HG03521 (cell line): ENCODE data around the gene TCAF2.
"Not testable (repeated sequence)": the region's sequence is repeated elsewhere in the genome, so short reads cannot be mapped to it uniquely, and the experiment has no call there.

Experiments
- ATAC-seq: cut with Tn5 transposase; IDR thresholded peaks from one replicate; pipeline ENCODE4 v1.9.1; 2021; ENCODE audit warnings: mild to moderate bottlenecking, moderate library complexity; ENCODE audit not compliant: unreplicated experiment

TCAF2 gene

DNA sequence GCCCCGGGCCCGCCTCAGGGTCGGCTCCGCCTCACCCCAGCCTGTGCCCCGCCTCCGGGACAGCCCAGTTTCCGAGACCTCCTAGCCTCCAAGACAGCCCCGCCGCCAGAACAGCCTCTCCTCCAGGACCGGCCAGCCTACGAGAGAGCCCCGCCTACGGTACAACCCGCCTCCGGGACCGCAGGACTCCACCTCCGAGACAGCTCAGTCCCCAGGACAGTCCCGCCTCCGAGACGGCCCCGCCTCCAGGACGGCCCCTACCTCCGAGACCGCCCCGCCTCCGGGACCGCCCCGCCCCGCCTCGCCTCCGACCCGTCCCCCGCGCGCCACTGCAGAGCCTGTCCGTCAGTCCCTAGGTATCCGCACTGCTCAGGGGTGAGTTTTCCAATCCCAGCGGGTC lies at the start of gene TCAF2:
Gene TCAF2, plus strand, starts transcription at position 329 of the 400 bp plus-strand sequence.
- peak; percentile 90 for ATAC-seq

- not testable (repeated sequence) for ATAC-seq
These were observed 49.3 kb upstream of the TCAF2 start, which contains the start of gene CTAGE15 for GRCh38 chr7:143571501-143571900. CTAGE15 (plus strand) TSS chr7:143571801; CDS start chr7:143571818, 17 bp downstream.

DNA sequence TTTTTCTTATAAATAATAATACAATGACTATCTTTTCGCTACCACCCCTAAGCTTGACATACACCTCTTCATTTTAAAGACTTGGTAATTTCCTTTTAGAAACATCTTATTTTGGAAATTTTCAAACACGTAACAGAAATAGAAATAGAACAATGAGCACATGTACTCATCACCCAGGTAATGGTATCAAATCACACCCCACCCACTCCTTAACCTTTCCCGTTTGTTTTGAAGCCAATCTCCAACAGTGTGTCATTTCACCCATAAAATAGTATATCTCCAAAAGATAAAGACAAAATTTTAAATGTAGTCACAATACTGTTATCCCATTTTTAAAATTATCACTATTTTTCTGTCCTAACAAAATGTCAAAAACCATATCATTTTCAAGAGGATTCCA lies 32.6 kb upstream of the TCAF2 start:
- ATAC-seq, result not testable (repeated sequence)

- ATAC-seq, result not testable (repeated sequence)
These were observed 30.9 kb upstream of the TCAF2 start for GRCh38 chr7:143589897-143590296.

DNA sequence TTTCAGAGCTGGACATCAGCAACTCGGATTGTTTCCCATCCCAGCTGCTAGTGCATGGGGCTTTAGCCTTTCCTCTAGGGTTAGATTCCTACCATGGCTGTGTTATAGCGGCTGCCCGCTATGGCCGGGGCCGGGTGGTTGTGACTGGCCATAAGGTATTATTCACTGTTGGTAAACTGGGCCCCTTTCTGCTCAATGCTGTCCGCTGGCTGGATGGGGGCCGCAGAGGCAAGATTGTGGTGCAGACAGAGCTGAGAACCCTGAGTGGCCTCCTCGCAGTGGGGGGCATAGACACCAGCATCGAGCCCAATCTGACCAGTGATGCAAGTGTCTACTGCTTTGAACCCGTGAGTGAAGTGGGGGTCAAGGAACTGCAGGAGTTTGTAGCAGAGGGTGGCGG lies 22.7 kb upstream of the TCAF2 start:
- not testable (repeated sequence) for ATAC-seq

- ATAC-seq, result not testable (repeated sequence)
These were observed 17.2 kb upstream of the TCAF2 start for GRCh38 chr7:143603549-143603948.

GRCh38 chr7:143606088-143606487 lies 14.7 kb upstream of the TCAF2 start:
- not testable (repeated sequence) for ATAC-seq

DNA sequence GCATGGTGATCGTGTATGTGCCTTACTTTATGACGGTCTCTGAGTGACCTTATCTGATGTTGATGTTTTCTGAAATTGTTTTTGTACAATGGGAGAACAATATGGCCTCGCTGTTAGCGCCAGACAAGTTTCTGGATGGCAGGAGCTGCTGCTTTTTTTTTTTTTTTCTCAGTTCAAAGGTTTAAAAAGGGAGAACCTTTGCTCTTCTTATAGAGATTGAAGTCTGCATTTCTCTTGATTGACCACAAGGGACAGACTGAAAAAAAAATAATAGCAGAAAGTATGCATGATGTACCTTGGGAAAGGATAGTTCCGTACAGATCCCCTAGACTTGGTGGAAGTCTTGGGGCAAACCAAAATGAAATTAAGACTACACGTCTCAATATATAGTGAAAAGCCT lies 5.2 kb upstream of the TCAF2 start:
- ATAC-seq, result not testable (repeated sequence)

DNA sequence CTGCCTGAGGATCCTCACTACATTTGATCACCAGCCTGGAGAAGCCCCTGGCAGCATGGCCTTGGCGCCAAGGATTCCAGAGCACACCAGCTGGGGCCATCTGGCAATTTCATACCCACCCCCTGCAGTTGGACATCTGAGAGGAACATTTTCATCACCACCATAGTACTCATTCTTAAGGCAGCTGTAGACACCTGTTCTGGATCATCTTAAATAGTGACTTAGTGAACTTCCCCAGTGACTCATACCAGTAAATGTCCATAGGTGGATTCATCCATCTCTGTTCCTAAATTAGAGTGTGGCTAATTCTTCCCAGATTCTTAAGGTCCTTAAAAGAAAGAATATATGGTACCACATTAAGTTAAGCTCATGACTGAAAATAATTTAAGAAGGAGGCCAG lies 3.6 kb upstream of the TCAF2 start:
- not testable (repeated sequence) for ATAC-seq

GRCh38 chr7:143620058-143620457 lies 716 bp upstream of the TCAF2 start:
- ATAC-seq, result peak; percentile 19

DNA sequence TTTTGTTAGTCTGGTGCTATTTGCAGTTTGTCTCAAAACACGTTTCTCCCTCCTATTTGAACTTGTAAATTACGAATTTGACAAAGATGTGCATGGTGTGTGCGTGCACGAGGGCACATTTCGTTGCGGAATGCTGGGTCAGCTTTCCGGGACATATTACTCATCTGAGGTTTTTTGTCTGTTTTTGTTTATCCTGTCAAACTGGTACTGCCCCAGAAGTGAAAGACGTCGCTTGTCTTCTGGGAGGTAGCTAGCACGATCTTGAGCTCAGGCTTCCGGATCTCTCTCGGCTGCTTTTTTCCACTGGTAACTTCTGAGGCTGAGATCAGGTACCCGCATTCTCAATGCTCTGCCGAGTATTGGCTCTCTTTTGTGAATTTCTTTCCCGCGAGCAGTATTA lies 401 bp downstream of the TCAF2 start:
- peak; percentile 24 for ATAC-seq

DNA sequence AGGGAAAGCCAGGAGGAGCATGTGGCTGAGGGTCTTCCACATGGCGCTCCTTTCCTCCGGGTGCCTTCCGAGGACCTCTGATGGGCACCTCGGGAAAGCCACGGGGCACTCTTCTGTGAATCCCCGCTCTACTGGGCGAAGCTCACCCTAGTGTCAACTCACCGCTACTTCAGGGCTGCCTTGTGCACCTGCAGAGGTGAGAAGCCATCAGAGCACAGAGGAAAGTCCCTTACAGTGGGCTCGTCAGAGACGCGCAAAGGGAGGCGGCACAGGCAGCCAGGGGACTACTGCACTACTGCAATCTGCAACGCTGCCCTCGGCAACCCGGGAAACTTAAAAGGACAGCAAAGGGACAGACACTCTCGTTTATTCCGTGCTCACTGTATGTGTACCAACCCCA lies 1.4 kb downstream of the TCAF2 start:
- peak; percentile 26 for ATAC-seq

GRCh38 chr7:143630653-143631052 lies 9.9 kb downstream of the TCAF2 start:
- not testable (repeated sequence) for ATAC-seq

GRCh38 chr7:143632506-143632905 lies 11.7 kb downstream of the TCAF2 start:
- not testable (repeated sequence) for ATAC-seq

DNA sequence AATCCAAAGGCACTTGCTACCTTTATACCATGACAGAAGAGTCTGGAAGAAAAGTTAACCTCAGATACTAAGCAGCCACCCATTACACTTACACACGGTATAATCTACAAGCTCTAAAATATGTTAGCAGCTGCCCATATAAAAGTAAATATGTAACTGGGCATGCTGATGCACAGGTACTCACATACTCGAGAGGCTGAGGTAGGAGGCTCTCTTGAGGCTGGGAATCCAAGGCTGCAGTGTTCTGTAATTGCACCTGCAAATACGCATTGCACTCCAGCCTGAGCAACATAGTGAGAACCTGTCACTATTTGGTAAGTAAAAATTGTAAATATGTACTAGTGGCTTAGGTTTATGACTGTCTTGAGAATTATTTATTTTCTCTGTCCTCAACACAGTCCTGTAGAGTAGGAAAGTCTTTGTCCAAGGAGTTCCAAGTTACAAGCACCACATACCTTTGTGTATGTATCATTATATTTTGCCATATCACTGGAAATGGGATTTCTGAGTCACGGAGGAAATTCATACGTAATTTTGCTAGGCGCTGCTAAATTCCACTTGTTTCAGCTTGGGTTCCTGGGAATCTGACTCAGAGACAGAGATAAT lies 12.3 kb downstream of the TCAF2 start:
- ATAC-seq, result not testable (repeated sequence)

- not testable (repeated sequence) for ATAC-seq
These were observed 14.8 kb downstream of the TCAF2 start for GRCh38 chr7:143635364-143636240.

DNA sequence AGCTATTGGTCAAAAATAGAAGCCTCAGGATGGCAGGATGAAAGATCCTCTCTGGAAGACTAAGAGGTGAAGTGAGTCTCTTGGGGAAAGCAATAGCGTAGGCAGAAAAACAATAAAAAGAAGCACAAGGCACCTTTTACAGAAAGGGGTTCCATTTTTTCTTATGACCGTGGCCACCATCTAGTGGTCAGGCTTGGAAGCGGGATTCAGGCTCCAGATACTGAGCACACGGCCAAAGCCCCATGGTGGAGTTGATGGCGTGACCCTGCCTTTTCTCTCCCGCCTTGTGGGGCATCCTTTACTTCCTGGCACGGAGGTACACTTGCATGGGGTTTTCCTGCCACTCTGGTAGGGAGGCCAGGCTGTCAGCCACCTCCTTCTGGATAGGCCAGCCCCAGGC lies 18.6 kb downstream of the TCAF2 start:
- ATAC-seq, result not testable (repeated sequence)

DNA sequence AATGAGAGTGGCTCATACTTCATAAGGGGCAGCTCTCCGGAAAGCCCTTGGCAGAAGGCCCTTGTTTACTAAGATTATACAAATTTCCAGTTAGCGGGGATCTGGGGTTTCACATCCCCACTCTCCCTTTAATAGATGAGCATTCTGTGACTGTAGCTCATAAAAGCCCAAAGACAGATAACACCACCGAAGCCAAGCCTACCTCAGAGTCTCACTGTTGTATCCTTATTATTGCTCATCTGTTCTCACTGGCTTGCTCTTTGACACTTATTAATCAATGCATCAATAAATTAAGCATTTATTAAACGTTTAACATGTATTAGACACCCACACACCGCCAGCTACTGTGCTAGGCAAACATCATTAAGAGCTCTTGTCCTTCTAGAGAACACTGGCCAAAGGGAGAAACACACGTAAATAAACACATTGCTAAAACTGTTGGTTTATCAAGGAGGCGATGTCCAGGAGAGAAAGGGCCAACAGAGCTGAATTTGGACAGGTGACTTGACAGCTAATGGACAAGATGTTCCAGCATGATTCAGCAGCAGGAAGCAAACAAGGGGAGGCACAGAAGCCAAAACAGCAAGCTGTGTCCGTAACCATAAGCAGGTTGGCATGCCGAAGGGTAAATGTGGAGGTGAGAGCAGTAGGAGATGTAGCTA lies 19.9 kb downstream of the TCAF2 start:
- not testable (repeated sequence) for ATAC-seq

DNA sequence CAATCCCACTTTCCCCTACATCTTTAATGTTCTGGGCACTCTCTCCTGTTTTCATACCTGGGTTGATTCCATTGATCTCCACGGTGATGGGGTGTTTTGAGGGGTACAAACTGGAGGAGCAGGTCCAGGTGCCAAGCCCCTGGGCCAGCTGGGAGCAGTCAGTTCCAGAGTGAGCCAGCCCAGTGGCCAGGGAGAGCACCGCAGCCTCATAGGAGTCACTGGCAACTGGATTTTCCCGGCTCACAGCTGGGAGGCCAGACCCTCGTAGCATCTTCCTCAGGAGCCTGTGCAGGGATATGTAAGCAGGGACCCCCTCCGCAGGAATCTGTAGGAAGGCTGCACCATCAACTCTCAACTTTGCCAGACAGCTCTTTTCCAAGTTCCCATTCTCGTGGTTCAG lies 25.8 kb downstream of the TCAF2 start:
- not testable (repeated sequence) for ATAC-seq

DNA sequence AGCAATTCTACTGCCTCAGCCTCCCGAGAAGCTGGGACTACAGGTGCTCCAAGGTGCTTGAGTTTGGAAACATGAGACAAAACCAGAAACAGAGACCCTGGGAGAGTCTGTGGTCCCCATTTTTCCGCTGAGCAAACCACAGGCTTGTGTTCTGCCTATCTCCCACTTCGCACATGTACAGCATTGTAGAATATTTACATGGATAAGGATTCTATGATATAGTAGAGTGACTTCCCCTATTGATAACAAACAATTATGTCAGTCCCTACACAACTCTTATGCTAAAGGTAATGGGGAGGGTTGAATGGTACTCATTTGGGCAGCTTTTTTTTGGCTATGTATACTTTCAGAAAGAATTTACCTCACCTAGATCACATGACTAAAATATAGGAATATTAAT lies 29.1 kb downstream of the TCAF2 start:
- ATAC-seq, result not testable (repeated sequence)

DNA sequence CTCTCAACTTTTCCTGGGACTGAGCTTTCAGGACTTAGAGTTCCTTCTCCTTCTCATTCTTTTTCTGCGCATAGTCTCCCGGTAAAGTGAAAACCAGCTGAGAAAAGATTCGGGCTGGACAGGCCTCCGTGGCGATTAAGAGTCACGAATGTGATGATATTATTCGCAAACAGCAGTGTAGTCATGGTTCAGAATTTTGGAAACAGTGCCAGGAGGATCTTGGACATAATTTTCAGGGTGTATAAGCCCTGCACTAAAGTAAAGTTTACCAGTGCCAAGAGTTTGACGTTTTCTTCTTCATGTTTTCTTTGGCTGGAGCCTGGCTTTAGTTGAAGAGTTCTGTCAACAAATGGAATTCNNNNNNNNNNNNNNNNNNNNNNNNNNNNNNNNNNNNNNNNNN lies 29.7 kb downstream of the TCAF2 start:
- ATAC-seq, result not testable (repeated sequence)
